Heart left ventricle (tissue), 16 donors: ENCODE results near the gene EMILIN3. TPM values are rescaled to one million over a fixed set of nuclear protein-coding genes. Genes with fewer than 3 reads are reported as not detected.

Experiments
- ATAC-seq, 4 donors: fragments of 200-7000 bp; cut with Tn5 transposase; one replicate each; pipeline ENCODE4 v1.9.1; 2020 to 2022; ENCODE audit warnings: moderate library complexity in 4 of 4, mild to moderate bottlenecking in 3 of 4, moderate number of reproducible peaks in 1 of 4
- DNase-seq, 5 donors: peaks; one replicate each; pipeline ENCODE4 v3.0.0-alpha.2; 2020
- H3K27ac ChIP-seq, 12 donors: fragments of 200-600 bp; sonication (generic) in 4 of 12; one replicate each; pipeline versions ENCODE4 v1.5.0 to v1.8.0; 2016 to 2022; ENCODE audit warnings: mild to moderate bottlenecking in 2 of 12
- H3K27me3 ChIP-seq, 9 donors: fragments of 200-600 bp; sonication (generic) in 2 of 9; one replicate each; pipeline versions ENCODE4 v1.5.1 to v1.8.0; 2016 to 2022; ENCODE audit warnings: mild to moderate bottlenecking in 3 of 9
- H3K36me3 ChIP-seq, 9 donors: fragments of 200-600 bp; sonication (generic) in 2 of 9; one replicate each; pipeline versions ENCODE4 v1.5.0 to v1.8.0; 2018 to 2022; ENCODE audit warnings: mild to moderate bottlenecking in 2 of 9
- H3K4me1 ChIP-seq, 12 donors: fragments of 200-600 bp; sonication (generic) in 4 of 12; one replicate each; pipeline versions ENCODE4 v1.5.0 to v1.8.0; 2016 to 2022; ENCODE audit warnings: mild to moderate bottlenecking in 3 of 12
- H3K4me3 ChIP-seq, 12 donors: fragments of 200-600 bp; sonication (generic) in 4 of 12; one replicate each; pipeline versions ENCODE4 v1.5.0 to v1.8.0; 2017 to 2022; ENCODE audit warnings: mild to moderate bottlenecking in 9 of 12, moderate library complexity in 4 of 12
- H3K9me3 ChIP-seq, 12 donors: fragments of 200-600 bp; sonication (generic) in 4 of 12; one replicate each; pipeline versions ENCODE4 v1.5.0 to v1.8.0; 2016 to 2022; ENCODE audit warnings: mild to moderate bottlenecking in 1 of 12
- CTCF ChIP-seq, 12 donors: fragments of 200-600 bp; sonication (generic) in 4 of 12; IDR thresholded peaks; one replicate each; pipeline versions ENCODE4 v1.5.0 to v1.8.0; 2018 to 2022; ENCODE audit warnings: antibody characterized with exemption in 12 of 12, mild to moderate bottlenecking in 5 of 12
- POLR2A ChIP-seq, 2 donors: fragments of 450-650 bp; IDR thresholded peaks; one replicate each; pipeline ENCODE4 v1.6.1; 2017; ENCODE audit warnings: antibody characterized with exemption in 2 of 2, mild to moderate bottlenecking in 2 of 2, moderate library complexity in 2 of 2
- WGBS, 4 donors: extraction: QIAGEN DNeasy Blood & Tissue Kit in 2 of 4; methylation state at CpG; one replicate each; pipeline versions ENCODE4 v1.1.5 to v1.1.7; 2013 to 2018; 5-methylcytosine and 5-hydroxymethylcytosine counted together
- intact Hi-C, 10 donors: fragments of 100-400 bp; cut with DNase I; formaldehyde crosslinking; loops; one replicate each; pipeline versions ENCODE4 v1.11.1 to v1.14.2; 2022
- polyA plus RNA-seq, 2 donors: library from polyadenylated mRNA; stranded (reverse); fragments of 200-250 nt; gene quantifications; one replicate each; pipeline ENCODE4 v1.2.3, GENCODE V29; 2013
- total RNA-seq, 9 donors: library from RNA; depleted of rRNA in 2 of 9; stranded (reverse); fragments of >200 nt in 2 of 9; fragmentation: NEBNext Ultra II Directional in 3 of 9; extraction: Animal tissue kit (Norgen Biotek cat#: 25700) in 3 of 9; gene quantifications; one replicate each; pipeline versions ENCODE4 v1.1.0 to v1.2.4, GENCODE V29; 2016 to 2023
- donor health status: ischemic (EF 13 %, LVEDD 7.1; RV severe dilation, severe dysfunction).
- donor health status: healthy with polysubstance abuse.
- donor health status: DM: no; HTN: yes; CAD: no.
- donor health status: DM: no; HTN: no; CAD: no.
- donor health status: ischemic (EF 25% LVEDD 6.9; RV normal size, moderate dysfunction).
- donor health status: ischemic (EF 25% LVEDD 5.7; RV mildly dilated, moderate dysfunction).
- donor health status: healthy.
- donor health status: DM: yes; HTN: yes; CAD: no.
- donor health status: ischemic (EF 35%, LVEDD 5.7; RV mildly dilated, moderate dysfunction).
- donor health status: nonischemic (EF 11% LVEDD 7.7; RV severe dilation, severe dysfunction).
- donor health status: DM: yes; HTN: yes; CAD: no.
- donor health status: PGD.
- donor health status: ischemic (EF 29% LVEDD 5.4; RV normal size, mild dysfunction).
- donor health status: nonischemic (EF 23%, LVEDD 6.1; RV moderate dilation, normal function).

EMILIN3 gene
- total and polyA plus RNA-seq, 11 donors: 0.24 to 9.3 (median 2.2) TPM

- peak; percentile 6 to 31 (median 17) for ATAC-seq
- no peak for TF ChIP-seq CTCF (IDR thresholded peaks at IDR 0.05)
- TF ChIP-seq POLR2A (IDR thresholded peaks at IDR 0.05): no peak
- no peaks in the 10 kb centered on the region for H3K36me3 ChIP-seq
- intact Hi-C loops: loop anchor here in 2 of 10 donors (5.0 to 10.0 kb wide), 2 partner anchors 34 to 151 kb away; no protein-coding TSS in a partner anchor
- DNase-seq: peak in 2 of 5 donors; percentile 44 to 54
- no peaks in the 10 kb centered on the region for H3K9me3 ChIP-seq
- peak overlapping the region in 10 of 12 donors; percentile 37 to 82 (median 58) for H3K27ac ChIP-seq
- WGBS, 4 donors: 70 to 76% (median 73%) methylated on average over 17 to 18 of the region's 18 CpGs
- H3K4me3 ChIP-seq: no peak overlapping the region
- no peaks in the 10 kb centered on the region for H3K27me3 ChIP-seq
- H3K4me1 ChIP-seq: peaks cover 0 to 73% (median 26%) of the 10 kb centered on the region in 12 donors
Measured at GRCh38 chr20:41395667-41396664, 29.3 kb upstream of the EMILIN3 start.

- peak in 2 of 5 donors; percentile 25 to 60 for DNase-seq
Measured at GRCh38 chr20:41394931-41395666, 28.5 kb upstream of the EMILIN3 start.

GRCh38 chr20:41394081-41394480 is 27.5 kb upstream of the EMILIN3 start:
- no peak for ATAC-seq
- Histone ChIP-seq H3K4me3 (no peak overlapping the region), H3K36me3 (no peaks in the 10 kb centered on the region), H3K27ac (peak overlapping the region in 8 of 12 donors; percentile 18 to 82 (median 62)), H3K4me1 (peaks cover 0 to 69% (median 26%) of the 10 kb centered on the region in 12 donors), H3K9me3 (no peaks in the 10 kb centered on the region), H3K27me3 (no peaks in the 10 kb centered on the region)
- WGBS, 4 donors: 92% methylated on average over 2 of the region's 2 CpGs; no CpG with 5 or more reads in 2 of the 4 donors
- no peak for DNase-seq
- TF ChIP-seq POLR2A (IDR thresholded peaks at IDR 0.05) (no peak), CTCF (IDR thresholded peaks at IDR 0.05) (no peak)
- intact Hi-C loops: loop anchor here in 2 of 10 donors (5.0 to 10.0 kb wide), 2 partner anchors 37 to 149 kb away; no protein-coding TSS in a partner anchor

More at GRCh38 chr20:41394931-41395666, 28.5 kb upstream of the EMILIN3 start:
- TF ChIP-seq POLR2A (IDR thresholded peaks at IDR 0.05) (no peak), CTCF (IDR thresholded peaks at IDR 0.05) (no peak)
- intact Hi-C loops: loop anchor here in 3 of 10 donors (5.0 to 10.0 kb wide), 3 partner anchors 33 to 150 kb away; no protein-coding TSS in a partner anchor
- peaks cover 0 to 73% (median 26%) of the 10 kb centered on the region in 12 donors for H3K4me1 ChIP-seq
- 55 to 69% (median 62%) methylated on average over 8 to 9 of the region's 9 CpGs for WGBS, 4 donors
- H3K36me3 ChIP-seq: no peaks in the 10 kb centered on the region
- H3K27me3 ChIP-seq: no peaks in the 10 kb centered on the region
- H3K9me3 ChIP-seq: no peaks in the 10 kb centered on the region
- peak overlapping the region in 9 of 12 donors; percentile 37 to 82 (median 62) for H3K27ac ChIP-seq
- ATAC-seq: peak; percentile 3 to 21 (median 6)
- H3K4me3 ChIP-seq: no peak overlapping the region
